ENCODE results near the gene PRG3. TPM values are rescaled to one million over a fixed set of nuclear protein-coding genes. Genes with fewer than 3 reads are reported as not detected.
"Not testable (repeated sequence)": the region's sequence is repeated elsewhere in the genome, so short reads cannot be mapped to it uniquely, and the experiment has no call there.

The PRG3 gene
- total RNA-seq, 1 donor from 2014 or later, result not detected

DNA sequence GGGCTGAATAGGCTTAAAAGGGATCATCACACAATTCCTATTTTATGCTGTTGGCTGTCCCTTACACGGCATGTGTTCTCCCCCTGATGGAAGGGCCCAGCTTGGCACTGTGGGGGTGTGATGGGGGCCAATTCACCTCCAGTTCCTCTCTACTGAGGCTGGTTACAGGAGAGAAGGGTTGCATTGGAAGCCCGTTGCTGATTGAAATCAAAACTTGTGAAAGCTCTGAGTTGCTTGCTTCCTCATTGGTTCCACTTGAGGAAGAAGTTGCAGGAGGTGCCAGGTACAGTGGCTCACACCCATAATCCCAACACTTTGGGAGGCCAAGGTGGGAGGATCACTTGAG lies 22.8 kb upstream of the PRG3 start:
- no peaks in the 10 kb centered on the region for H3K27me3 Mint-ChIP-seq
- H3K4me3 Mint-ChIP-seq, result no peak overlapping the region
- no peak overlapping the region for H3K27ac Mint-ChIP-seq
- DNase-seq, result no peak
- H3K36me3 Mint-ChIP-seq (ENCODE audit: low read depth), result peaks cover 42% of the 10 kb centered on the region
- peaks cover 30% of the 10 kb centered on the region for H3K4me1 Mint-ChIP-seq
- intact Hi-C loops (cut with micrococcal nuclease), result no loop called here
- no peaks in the 10 kb centered on the region for H3K9me3 Mint-ChIP-seq

DNA sequence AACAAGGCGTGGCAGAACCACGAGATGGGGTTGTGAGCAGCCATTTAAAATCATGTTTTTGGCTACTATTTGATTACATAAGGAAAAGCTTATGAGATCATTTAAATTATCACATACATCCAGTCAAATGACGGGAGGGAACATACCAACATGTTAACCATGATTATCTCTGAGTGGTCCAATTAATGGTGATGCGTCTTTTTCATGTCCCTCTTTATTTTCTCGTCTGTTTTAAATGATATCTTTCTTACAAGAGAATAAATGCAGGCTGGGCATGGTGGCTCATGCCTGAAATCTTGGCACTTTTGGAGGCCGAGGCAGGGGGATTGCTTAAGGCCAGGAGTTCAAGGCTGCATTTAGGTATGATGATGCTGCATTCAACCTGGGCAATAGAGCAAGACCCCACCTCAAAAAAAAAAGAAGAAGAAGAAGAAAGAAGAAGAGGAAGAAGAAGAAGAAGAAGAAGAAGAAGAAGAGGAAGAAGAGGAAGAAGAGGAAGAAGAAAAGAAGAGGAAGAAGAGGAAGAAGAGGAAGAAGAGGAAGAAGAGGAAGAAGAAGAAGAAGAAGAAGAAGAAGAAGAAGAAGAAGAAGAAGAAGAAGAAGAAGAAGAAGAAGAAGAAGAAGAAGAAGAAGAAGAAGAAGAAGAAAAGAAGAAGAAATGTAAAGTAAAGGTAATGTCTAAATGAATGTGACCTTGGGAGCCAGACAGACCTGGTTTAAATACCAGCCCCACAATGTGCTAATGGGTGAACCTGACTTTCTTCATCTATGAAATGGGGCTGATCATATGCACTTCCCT lies 22.3 kb upstream of the PRG3 start:
- intact Hi-C loops (cut with micrococcal nuclease); H3K27me3 Mint-ChIP-seq; H3K9me3 Mint-ChIP-seq; DNase-seq; H3K4me3 Mint-ChIP-seq: not testable (repeated sequence)
- H3K36me3 Mint-ChIP-seq (ENCODE audit: low read depth), result peaks cover 36% of the 10 kb centered on the region
- H3K4me1 Mint-ChIP-seq, result peaks cover 30% of the 10 kb centered on the region
- peak overlapping the region; percentile 1 for H3K27ac Mint-ChIP-seq

GRCh38 chr11:57402188-57403002 lies 21.4 kb upstream of the PRG3 start:
- H3K9me3 Mint-ChIP-seq, result no peaks in the 10 kb centered on the region
- no peaks in the 10 kb centered on the region for H3K27me3 Mint-ChIP-seq
- H3K4me1 Mint-ChIP-seq, result peaks cover 27% of the 10 kb centered on the region
- no peak for DNase-seq
- intact Hi-C loops (cut with micrococcal nuclease), result no loop called here
- H3K36me3 Mint-ChIP-seq (ENCODE audit: low read depth), result peaks cover 29% of the 10 kb centered on the region
- no peak overlapping the region for H3K4me3 Mint-ChIP-seq
- peak overlapping the region; percentile 1 for H3K27ac Mint-ChIP-seq

GRCh38 chr11:57399972-57400578 lies 19.1 kb upstream of the PRG3 start:
- no peaks in the 10 kb centered on the region for H3K27me3 Mint-ChIP-seq
- peaks cover 8% of the 10 kb centered on the region for H3K36me3 Mint-ChIP-seq (ENCODE audit: low read depth)
- peaks cover 4% of the 10 kb centered on the region for H3K4me1 Mint-ChIP-seq
- H3K9me3 Mint-ChIP-seq, result no peaks in the 10 kb centered on the region
- H3K4me3 Mint-ChIP-seq, result no peak overlapping the region
- intact Hi-C loops (cut with micrococcal nuclease), result no loop called here
- H3K27ac Mint-ChIP-seq, result no peak overlapping the region
- DNase-seq, result no peak

DNA sequence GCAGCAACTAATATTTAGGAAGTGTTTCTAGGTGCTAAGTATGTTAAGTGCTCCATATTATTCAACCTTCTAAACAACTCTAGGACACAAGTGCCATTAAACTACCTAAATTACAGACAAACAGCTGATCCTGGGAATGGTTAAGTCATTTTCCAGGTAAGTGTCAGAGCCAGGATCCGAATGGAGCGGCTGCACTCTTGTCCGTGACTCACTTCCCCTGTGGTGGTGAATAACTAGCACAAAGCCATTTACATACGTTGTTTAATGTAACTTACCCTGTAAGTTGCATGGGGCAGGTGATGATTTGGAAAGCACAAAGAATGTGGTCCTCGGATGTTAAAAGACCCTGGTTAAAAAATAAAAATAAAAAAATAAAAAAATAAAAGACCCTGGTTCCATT lies 18.3 kb upstream of the PRG3 start:
- H3K27ac Mint-ChIP-seq, result no peak overlapping the region
- intact Hi-C loops (cut with micrococcal nuclease), result no loop called here
- no peaks in the 10 kb centered on the region for H3K27me3 Mint-ChIP-seq
- peaks cover 4% of the 10 kb centered on the region for H3K36me3 Mint-ChIP-seq (ENCODE audit: low read depth)
- no peaks in the 10 kb centered on the region for H3K9me3 Mint-ChIP-seq
- H3K4me1 Mint-ChIP-seq, result peaks cover 2% of the 10 kb centered on the region
- H3K4me3 Mint-ChIP-seq, result no peak overlapping the region
- no peak for DNase-seq

DNA sequence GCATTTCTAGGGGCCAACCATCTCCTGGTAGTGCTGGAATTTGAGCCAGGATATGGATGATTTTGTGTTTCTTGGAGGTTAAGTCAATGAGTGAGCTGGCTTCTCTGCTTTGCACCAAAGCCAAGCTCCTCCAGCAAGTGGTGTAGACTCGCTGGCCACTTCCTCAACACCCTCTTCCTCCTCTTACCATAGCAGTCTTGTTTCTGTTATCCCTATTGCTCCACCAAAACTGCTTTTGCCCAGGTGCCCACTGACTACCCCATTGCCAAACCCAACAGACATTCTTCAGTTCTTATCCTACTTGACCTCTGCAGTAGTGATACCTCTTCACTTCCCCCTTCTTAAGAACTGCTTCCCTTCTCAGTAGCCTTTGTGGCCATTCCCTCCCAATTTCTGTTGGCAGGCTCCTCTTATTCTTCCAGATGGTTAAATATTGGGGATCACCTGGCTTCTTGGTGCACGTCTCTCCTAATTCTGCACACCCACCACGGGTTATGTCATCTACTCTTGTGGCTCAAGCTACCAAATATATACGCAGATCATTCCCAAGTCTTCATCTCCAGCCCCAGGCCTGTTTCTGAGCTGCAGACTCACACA lies 16.5 kb upstream of the PRG3 start:
- no peaks in the 10 kb centered on the region for H3K4me1 Mint-ChIP-seq
- H3K9me3 Mint-ChIP-seq, result no peaks in the 10 kb centered on the region
- H3K27me3 Mint-ChIP-seq, result no peaks in the 10 kb centered on the region
- intact Hi-C loops (cut with micrococcal nuclease), result no loop called here
- H3K36me3 Mint-ChIP-seq (ENCODE audit: low read depth), result no peaks in the 10 kb centered on the region
- DNase-seq, result no peak
- no peak overlapping the region for H3K4me3 Mint-ChIP-seq
- H3K27ac Mint-ChIP-seq, result no peak overlapping the region

GRCh38 chr11:57396744-57397143 lies 15.8 kb upstream of the PRG3 start:
- no peak overlapping the region for H3K27ac Mint-ChIP-seq
- no peaks in the 10 kb centered on the region for H3K27me3 Mint-ChIP-seq
- no peaks in the 10 kb centered on the region for H3K9me3 Mint-ChIP-seq
- DNase-seq, result no peak
- H3K4me3 Mint-ChIP-seq, result no peak overlapping the region
- H3K4me1 Mint-ChIP-seq, result no peaks in the 10 kb centered on the region
- no peaks in the 10 kb centered on the region for H3K36me3 Mint-ChIP-seq (ENCODE audit: low read depth)
- intact Hi-C loops (cut with micrococcal nuclease), result no loop called here

DNA sequence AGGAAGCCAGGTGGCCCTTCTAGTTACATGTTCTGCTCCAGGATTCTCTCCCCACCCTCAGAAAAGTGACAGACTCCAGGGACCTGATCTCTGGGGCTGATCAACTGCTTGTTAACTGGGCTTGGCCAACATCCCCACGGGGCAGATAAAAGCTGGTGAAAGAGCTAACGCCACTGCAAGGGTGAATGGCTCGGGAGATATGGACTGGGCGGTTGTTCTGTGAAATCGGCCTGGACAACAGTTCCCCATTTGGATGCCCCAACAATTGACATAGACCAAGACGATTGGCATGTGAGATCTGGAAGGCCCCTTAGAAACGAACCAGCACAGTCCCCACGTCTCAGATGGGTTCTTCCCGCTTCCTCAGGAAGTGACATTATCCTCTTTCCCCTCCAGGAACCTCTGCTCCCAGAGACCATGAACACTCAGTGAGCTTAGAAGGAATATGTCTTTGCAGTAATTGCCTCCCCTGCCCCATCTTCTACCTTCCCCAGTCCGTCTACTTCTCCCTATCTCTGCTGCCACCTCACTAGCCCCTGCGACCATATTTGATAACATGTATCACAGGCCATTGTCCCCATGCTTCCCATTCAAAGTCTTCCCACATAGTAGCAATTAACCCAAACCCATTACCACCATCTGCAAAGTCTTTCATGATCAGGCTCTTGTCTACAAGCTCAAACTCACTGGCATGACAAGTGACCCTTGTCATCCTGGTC lies 15.1 kb upstream of the PRG3 start:
- H3K9me3 Mint-ChIP-seq, result no peaks in the 10 kb centered on the region
- no peaks in the 10 kb centered on the region for H3K4me1 Mint-ChIP-seq
- H3K27ac Mint-ChIP-seq, result no peak overlapping the region
- H3K4me3 Mint-ChIP-seq, result no peak overlapping the region
- no peak for DNase-seq
- no peaks in the 10 kb centered on the region for H3K36me3 Mint-ChIP-seq (ENCODE audit: low read depth)
- intact Hi-C loops (cut with micrococcal nuclease), result no loop called here
- no peaks in the 10 kb centered on the region for H3K27me3 Mint-ChIP-seq

GRCh38 chr11:57394203-57394965 lies 13.4 kb upstream of the PRG3 start:
- DNase-seq, result no peak
- Mint-ChIP-seq H3K36me3 (ENCODE audit: low read depth) (no peaks in the 10 kb centered on the region), H3K27ac (no peak overlapping the region), H3K9me3 (no peaks in the 10 kb centered on the region), H3K4me1 (no peaks in the 10 kb centered on the region), H3K27me3 (no peaks in the 10 kb centered on the region), H3K4me3 (no peak overlapping the region)
- intact Hi-C loops (cut with micrococcal nuclease), result no loop called here

- intact Hi-C loops (cut with micrococcal nuclease), result no loop called here
- Mint-ChIP-seq H3K27me3 (no peaks in the 10 kb centered on the region), H3K4me3 (no peak overlapping the region), H3K36me3 (ENCODE audit: low read depth) (no peaks in the 10 kb centered on the region), H3K9me3 (no peaks in the 10 kb centered on the region), H3K4me1 (no peaks in the 10 kb centered on the region), H3K27ac (no peak overlapping the region)
- no peak for DNase-seq
Measured at GRCh38 chr11:57392763-57393105, 11.8 kb upstream of the PRG3 start.

- no peaks in the 10 kb centered on the region for H3K36me3 Mint-ChIP-seq (ENCODE audit: low read depth)
- no peaks in the 10 kb centered on the region for H3K27me3 Mint-ChIP-seq
- no peak overlapping the region for H3K4me3 Mint-ChIP-seq
- no peaks in the 10 kb centered on the region for H3K9me3 Mint-ChIP-seq
- H3K27ac Mint-ChIP-seq, result no peak overlapping the region
- no peaks in the 10 kb centered on the region for H3K4me1 Mint-ChIP-seq
- DNase-seq, result no peak
- intact Hi-C loops (cut with micrococcal nuclease), result no loop called here
Measured at GRCh38 chr11:57392066-57392762, 11.3 kb upstream of the PRG3 start.

DNA sequence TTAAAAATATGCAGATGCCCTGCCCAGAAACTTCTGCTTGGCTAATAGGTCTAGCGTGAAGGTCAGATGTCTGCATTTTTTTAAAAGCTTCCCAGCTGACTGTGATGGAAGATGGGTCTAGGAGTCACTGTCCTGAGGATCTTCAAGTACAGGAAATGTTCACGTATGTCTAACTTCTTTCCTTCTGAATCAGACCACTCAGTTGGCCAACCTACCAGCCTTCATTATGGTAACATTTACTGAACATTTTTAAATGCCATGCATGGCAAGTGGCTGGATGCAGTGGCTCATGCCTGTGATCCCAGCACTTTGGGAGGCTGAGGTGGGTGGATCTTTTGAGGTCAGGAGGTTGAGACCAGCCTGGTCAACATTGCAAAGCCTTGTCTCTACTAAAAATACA lies 10.6 kb upstream of the PRG3 start:
- no peaks in the 10 kb centered on the region for H3K36me3 Mint-ChIP-seq (ENCODE audit: low read depth)
- no peak overlapping the region for H3K27ac Mint-ChIP-seq
- H3K9me3 Mint-ChIP-seq, result no peaks in the 10 kb centered on the region
- H3K27me3 Mint-ChIP-seq, result no peaks in the 10 kb centered on the region
- no peaks in the 10 kb centered on the region for H3K4me1 Mint-ChIP-seq
- DNase-seq, result no peak
- H3K4me3 Mint-ChIP-seq, result no peak overlapping the region
- intact Hi-C loops (cut with micrococcal nuclease), result no loop called here

DNA sequence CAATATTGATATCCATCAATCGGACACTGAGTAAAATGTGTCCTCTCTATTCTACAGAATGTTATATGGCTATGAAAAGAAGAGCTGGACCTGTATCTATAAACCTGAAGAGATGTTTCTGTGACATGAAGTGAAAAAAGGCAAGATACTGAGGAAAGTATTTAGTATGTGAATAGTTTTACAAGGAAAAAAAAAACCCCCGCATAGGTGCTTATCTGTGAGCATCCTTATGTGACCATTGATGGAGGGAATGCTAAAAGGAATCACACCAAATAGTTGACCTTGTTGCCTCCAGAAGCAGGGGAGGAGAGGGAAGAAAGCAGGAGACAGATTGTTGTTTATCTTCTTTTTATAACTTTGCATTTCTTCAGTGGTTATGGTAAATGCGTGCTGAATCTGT lies 10.2 kb upstream of the PRG3 start:
- Mint-ChIP-seq H3K36me3 (ENCODE audit: low read depth) (no peaks in the 10 kb centered on the region), H3K27ac (no peak overlapping the region), H3K9me3 (no peaks in the 10 kb centered on the region), H3K4me3 (no peak overlapping the region), H3K27me3 (peaks cover 1% of the 10 kb centered on the region), H3K4me1 (no peaks in the 10 kb centered on the region)
- intact Hi-C loops (cut with micrococcal nuclease), result no loop called here
- no peak for DNase-seq

All from activated CD4-positive, alpha-beta T cell treated with anti-CD3 and anti-CD28 coated beads, Interleukin-2, amount 10 ng/mL, durations not matched to agents 24 days and 14 days (primary cell).